Esophagus squamous epithelium (tissue), 4 donors: Measurements from ENCODE around the gene ARHGEF33.

Source experiments
- POLR2A ChIP-seq, 4 donors: fragments of 450-650 bp; IDR thresholded peaks; one replicate each; pipeline ENCODE4 v1.6.1; 2017; ENCODE audit warnings: antibody characterized with exemption in 4 of 4, mild to moderate bottlenecking in 4 of 4, moderate library complexity in 3 of 4
- TF ChIP-seq, protein P1 (sequence below), 6 experiments: fragments of 450-650 bp in 4 of 6; fragments of 200-600 bp in 2 of 6; sonication (generic) in 2 of 6; IDR thresholded peaks; one replicate each; pipeline ENCODE4 v1.5.1; 2016 to 2019; ENCODE audit warnings: antibody characterized with exemption in 6 of 6, mild to moderate bottlenecking in 4 of 6, moderate library complexity in 4 of 6

GRCh38 chr2:38975042-38975441 lies 85.4 kb downstream of the ARHGEF33 start:
- TF ChIP-seq, protein P1, sequence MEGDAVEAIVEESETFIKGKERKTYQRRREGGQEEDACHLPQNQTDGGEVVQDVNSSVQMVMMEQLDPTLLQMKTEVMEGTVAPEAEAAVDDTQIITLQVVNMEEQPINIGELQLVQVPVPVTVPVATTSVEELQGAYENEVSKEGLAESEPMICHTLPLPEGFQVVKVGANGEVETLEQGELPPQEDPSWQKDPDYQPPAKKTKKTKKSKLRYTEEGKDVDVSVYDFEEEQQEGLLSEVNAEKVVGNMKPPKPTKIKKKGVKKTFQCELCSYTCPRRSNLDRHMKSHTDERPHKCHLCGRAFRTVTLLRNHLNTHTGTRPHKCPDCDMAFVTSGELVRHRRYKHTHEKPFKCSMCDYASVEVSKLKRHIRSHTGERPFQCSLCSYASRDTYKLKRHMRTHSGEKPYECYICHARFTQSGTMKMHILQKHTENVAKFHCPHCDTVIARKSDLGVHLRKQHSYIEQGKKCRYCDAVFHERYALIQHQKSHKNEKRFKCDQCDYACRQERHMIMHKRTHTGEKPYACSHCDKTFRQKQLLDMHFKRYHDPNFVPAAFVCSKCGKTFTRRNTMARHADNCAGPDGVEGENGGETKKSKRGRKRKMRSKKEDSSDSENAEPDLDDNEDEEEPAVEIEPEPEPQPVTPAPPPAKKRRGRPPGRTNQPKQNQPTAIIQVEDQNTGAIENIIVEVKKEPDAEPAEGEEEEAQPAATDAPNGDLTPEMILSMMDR (IDR thresholded peaks at IDR 0.05) = no peak
- TF ChIP-seq POLR2A (IDR thresholded peaks at IDR 0.05) = no peak
